Neural progenitor cell (in vitro differentiated cells): ENCODE data around the gene KMT2C. TPM values are rescaled to one million over a fixed set of nuclear protein-coding genes. Genes with fewer than 3 reads are reported as not detected.

ENCODE experiments used
- DNase-seq: peaks from one replicate; pipeline ENCODE4 v3.0.0-alpha.2; 2016; ENCODE audit warnings: low spot score
- H2AFZ ChIP-seq: fragments of 200-600 bp; sonication (generic); replicated peaks from 2 replicates; pipeline ENCODE4 v1.6.1; 2016; ENCODE audit warnings: antibody characterized with exemption
- H3F3A ChIP-seq: fragments of 200-600 bp; sonication (generic); 2 replicates; pipeline ENCODE4 v1.6.1; 2016; ENCODE audit warnings: antibody characterized with exemption, low read depth
- H3K27ac ChIP-seq: fragments of 200-600 bp; sonication (generic); 2 replicates; pipeline ENCODE4 v1.5.1; 2016; ENCODE audit warnings: mild to moderate bottlenecking
- H3K27me3 ChIP-seq: fragments of 200-600 bp; sonication (generic); 2 replicates; pipeline ENCODE4 v1.6.1; 2016; ENCODE audit warnings: mild to moderate bottlenecking, moderate library complexity
- H3K36me3 ChIP-seq: fragments of 200-600 bp; sonication (generic); 2 replicates; pipeline ENCODE4 v1.5.1; 2016
- H3K4me1 ChIP-seq: fragments of 200-600 bp; sonication (generic); 2 replicates; pipeline ENCODE4 v1.6.1; 2016; ENCODE audit warnings: mixed run types
- H3K4me2 ChIP-seq: fragments of 200-600 bp; sonication (generic); 2 replicates; pipeline ENCODE4 v1.6.1; 2016
- H3K4me3 ChIP-seq: fragments of 200-600 bp; sonication (generic); 2 replicates; pipeline ENCODE4 v1.5.1; 2016
- H3K79me2 ChIP-seq: fragments of 200-600 bp; sonication (generic); 2 replicates; pipeline ENCODE4 v1.6.1; 2016; ENCODE audit warnings: low read depth
- H3K9ac ChIP-seq: fragments of 200-600 bp; sonication (generic); 2 replicates; pipeline ENCODE4 v1.6.1; 2016
- H3K9me3 ChIP-seq: fragments of 200-600 bp; sonication (generic); 2 replicates; pipeline ENCODE4 v1.5.1; 2016; ENCODE audit warnings: low read depth
- H4K20me1 ChIP-seq: fragments of 200-600 bp; sonication (generic); 2 replicates; pipeline ENCODE4 v1.6.1; 2016; ENCODE audit warnings: low read depth
- H3K27ac Mint-ChIP-seq: 3 replicates; pipeline ENCODE4 v1.8.0; 2021; ENCODE audit warnings: mixed read lengths
- H3K27me3 Mint-ChIP-seq: 2 replicates; pipeline ENCODE4 v1.8.0; 2022; ENCODE audit warnings: low read depth, mild to moderate bottlenecking, inconsistent platforms, moderate library complexity, mixed read lengths; ENCODE audit not compliant: insufficient read depth
- H3K36me3 Mint-ChIP-seq: 3 replicates; pipeline ENCODE4 v1.8.0; 2021; ENCODE audit warnings: mixed read lengths
- H3K4me1 Mint-ChIP-seq: 3 replicates; pipeline ENCODE4 v1.8.0; 2021; ENCODE audit warnings: mixed read lengths
- H3K4me3 Mint-ChIP-seq: 3 replicates; pipeline ENCODE4 v1.8.0; 2021; ENCODE audit warnings: mild to moderate bottlenecking, moderate library complexity, mixed read lengths
- H3K9me3 Mint-ChIP-seq: 3 replicates; pipeline ENCODE4 v1.8.0; 2020; ENCODE audit warnings: mixed read lengths
- CTCF ChIP-seq: fragments of 200-600 bp; sonication (generic); IDR thresholded peaks from 2 replicates; pipeline ENCODE4 v1.5.1; 2017; ENCODE audit warnings: antibody characterized with exemption, mild to moderate bottlenecking
- EZH2 ChIP-seq: fragments of 200-600 bp; sonication (generic); IDR thresholded peaks from 2 replicates; pipeline ENCODE4 v1.6.1; 2017; ENCODE audit warnings: antibody characterized with exemption, mild to moderate bottlenecking, moderate library complexity
- EZH2phosphoT487 ChIP-seq: fragments of 200-600 bp; sonication (generic); IDR thresholded peaks from 2 replicates; pipeline ENCODE4 v1.6.1; 2017; ENCODE audit warnings: antibody characterized with exemption
- total RNA-seq: library from RNA; depleted of rRNA; stranded (reverse); fragments of >200 nt; gene quantifications from 2 replicates; pipeline ENCODE4 v1.2.3, GENCODE V29; 2015; ENCODE audit warnings: low replicate concordance

Gene KMT2C
- total RNA-seq, 1 donor from 2014 or later, result 26.4 TPM

GRCh38 chr7:152130658-152131590 lies 304.9 kb downstream of the KMT2C start:
- Mint-ChIP-seq H3K9me3 (peaks cover 7% of the 10 kb centered on the region), H3K4me1 (peaks cover 6% of the 10 kb centered on the region), H3K27me3 (peaks cover 5% of the 10 kb centered on the region), H3K36me3 (peaks cover 36% of the 10 kb centered on the region), H3K4me3 (no peak overlapping the region), H3K27ac (no peak overlapping the region)
- Histone ChIP-seq H4K20me1 (no peaks in the 10 kb centered on the region), H3K4me3 (no peak overlapping the region), H3K36me3 (peaks cover 2% of the 10 kb centered on the region), H3K9me3 (no peaks in the 10 kb centered on the region), H3F3A (no peaks in the 10 kb centered on the region), H3K27ac (no peak overlapping the region), H2AFZ (no peak overlapping the region), H3K4me2 (no peak overlapping the region), H3K79me2 (no peaks in the 10 kb centered on the region), H3K27me3 (no peaks in the 10 kb centered on the region), H3K9ac (no peak overlapping the region), H3K4me1 (no peaks in the 10 kb centered on the region)
- no peak for DNase-seq
- no peak for TF ChIP-seq EZH2

- peaks cover 5% of the 10 kb centered on the region for H3K27me3 Mint-ChIP-seq
- Histone ChIP-seq H3K27me3 (no peaks in the 10 kb centered on the region), H3K9ac (no peak overlapping the region), H3K4me2 (no peak overlapping the region), H4K20me1 (no peaks in the 10 kb centered on the region), H2AFZ (no peak overlapping the region), H3K9me3 (no peaks in the 10 kb centered on the region), H3K79me2 (no peaks in the 10 kb centered on the region), H3F3A (no peaks in the 10 kb centered on the region), H3K4me1 (no peaks in the 10 kb centered on the region), H3K27ac (no peak overlapping the region), H3K4me3 (no peak overlapping the region), H3K36me3 (peaks cover 9% of the 10 kb centered on the region)
- H3K4me3 Mint-ChIP-seq, result no peak overlapping the region
- peaks cover 48% of the 10 kb centered on the region for H3K36me3 Mint-ChIP-seq
- H3K4me1 Mint-ChIP-seq, result peaks cover 6% of the 10 kb centered on the region
- DNase-seq, result no peak
- TF ChIP-seq EZH2phosphoT487, result no peak
- no peak for TF ChIP-seq EZH2
- TF ChIP-seq CTCF, result no peak
- no peak overlapping the region for H3K27ac Mint-ChIP-seq
- H3K9me3 Mint-ChIP-seq, result peaks cover 12% of the 10 kb centered on the region
Measured at GRCh38 chr7:152129682-152130081, 306.1 kb downstream of the KMT2C start.

- H3K36me3 ChIP-seq, result peaks cover 10% of the 10 kb centered on the region
- Mint-ChIP-seq H3K9me3 (peaks cover 17% of the 10 kb centered on the region), H3K4me1 (peaks cover 6% of the 10 kb centered on the region), H3K4me3 (no peak overlapping the region), H3K27ac (no peak overlapping the region), H3K27me3 (peaks cover 5% of the 10 kb centered on the region), H3K36me3 (peaks cover 52% of the 10 kb centered on the region)
- H3K9ac ChIP-seq, result no peak overlapping the region
- H3K4me1 ChIP-seq, result no peaks in the 10 kb centered on the region
- H4K20me1 ChIP-seq, result no peaks in the 10 kb centered on the region
- H3K27ac ChIP-seq, result no peak overlapping the region
- no peaks in the 10 kb centered on the region for H3F3A ChIP-seq
- TF ChIP-seq CTCF (no peak), EZH2phosphoT487 (no peak), EZH2 (no peak)
- DNase-seq, result no peak
- H2AFZ ChIP-seq, result no peak overlapping the region
- H3K4me2 ChIP-seq, result no peak overlapping the region
- no peaks in the 10 kb centered on the region for H3K79me2 ChIP-seq
- no peaks in the 10 kb centered on the region for H3K9me3 ChIP-seq
- no peaks in the 10 kb centered on the region for H3K27me3 ChIP-seq
- H3K4me3 ChIP-seq, result no peak overlapping the region
Measured at GRCh38 chr7:152128741-152129461, 306.9 kb downstream of the KMT2C start.
